Umbilical cord (tissue), 2 donors: ENCODE results near the gene SLC47A1. TPM values are rescaled to one million over a fixed set of nuclear protein-coding genes. Genes with fewer than 3 reads are reported as not detected.
"Not testable (repeated sequence)": the region's sequence is repeated elsewhere in the genome, so short reads cannot be mapped to it uniquely, and the experiment has no call there.

Experiments used
- DNase-seq: peaks from one replicate; pipeline ENCODE4 v3.0.0-alpha.2; 2015; ENCODE audit warnings: low spot score
- total RNA-seq: library from RNA; depleted of rRNA; stranded (reverse); fragments of >200 nt; gene quantifications from one replicate; pipeline ENCODE4 v1.2.3, GENCODE V29; 2014; ENCODE audit warnings: low replicate concordance; ENCODE audit not compliant: insufficient read depth

SLC47A1 gene
- total RNA-seq, 1 donor from 2014 or later: 0.48 TPM

- peak; percentile 79 for DNase-seq
Measured at GRCh38 chr17:19519388-19520291, 14.0 kb upstream of the SLC47A1 start.

DNA sequence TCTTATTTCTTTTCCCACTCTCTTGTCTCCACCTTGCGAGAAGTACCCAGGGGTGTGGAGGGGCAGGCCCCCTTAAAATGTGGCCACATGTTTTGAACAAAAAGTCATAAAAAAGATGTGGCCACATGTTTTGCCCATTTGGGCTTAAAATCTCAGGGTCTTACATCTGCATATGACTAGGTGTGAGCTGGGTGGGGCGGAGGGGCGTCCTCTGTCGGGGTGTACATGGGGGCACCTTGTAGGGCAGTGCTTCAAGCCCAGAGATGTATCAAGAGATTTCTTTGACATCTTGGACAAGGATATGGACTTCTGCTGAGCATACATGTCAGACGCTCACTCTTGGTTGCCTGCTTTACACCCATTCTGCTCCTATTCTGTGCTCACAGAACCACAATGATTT is 13.0 kb upstream of the SLC47A1 start:
- DNase-seq: no peak

DNA sequence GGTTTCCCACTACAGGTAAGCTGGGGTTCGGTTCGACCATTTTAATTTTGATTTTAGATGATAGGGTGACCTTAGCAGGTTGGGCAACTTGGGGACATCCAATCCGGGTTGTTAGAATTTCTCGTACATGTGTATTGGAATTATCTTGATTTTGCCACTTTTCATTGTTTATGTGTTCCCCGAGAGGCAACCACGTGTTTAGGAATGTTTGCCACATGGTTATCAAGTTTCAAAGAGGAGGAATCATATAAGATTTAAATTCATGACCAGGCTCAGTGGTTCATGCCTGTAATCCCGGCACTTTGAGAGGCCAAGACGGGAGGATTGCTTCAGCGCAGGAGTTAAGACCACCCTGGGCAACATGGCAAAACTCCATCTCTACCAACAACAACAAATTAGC is 10.0 kb upstream of the SLC47A1 start:
- no peak for DNase-seq

GRCh38 chr17:19526950-19527349 is 6.7 kb upstream of the SLC47A1 start:
- DNase-seq: not testable (repeated sequence)

- DNase-seq: no peak
Measured at GRCh38 chr17:19531780-19532501, 1.7 kb upstream of the SLC47A1 start.

GRCh38 chr17:19533036-19533717 is 477 bp upstream of the SLC47A1 start:
- no peak for DNase-seq

DNA sequence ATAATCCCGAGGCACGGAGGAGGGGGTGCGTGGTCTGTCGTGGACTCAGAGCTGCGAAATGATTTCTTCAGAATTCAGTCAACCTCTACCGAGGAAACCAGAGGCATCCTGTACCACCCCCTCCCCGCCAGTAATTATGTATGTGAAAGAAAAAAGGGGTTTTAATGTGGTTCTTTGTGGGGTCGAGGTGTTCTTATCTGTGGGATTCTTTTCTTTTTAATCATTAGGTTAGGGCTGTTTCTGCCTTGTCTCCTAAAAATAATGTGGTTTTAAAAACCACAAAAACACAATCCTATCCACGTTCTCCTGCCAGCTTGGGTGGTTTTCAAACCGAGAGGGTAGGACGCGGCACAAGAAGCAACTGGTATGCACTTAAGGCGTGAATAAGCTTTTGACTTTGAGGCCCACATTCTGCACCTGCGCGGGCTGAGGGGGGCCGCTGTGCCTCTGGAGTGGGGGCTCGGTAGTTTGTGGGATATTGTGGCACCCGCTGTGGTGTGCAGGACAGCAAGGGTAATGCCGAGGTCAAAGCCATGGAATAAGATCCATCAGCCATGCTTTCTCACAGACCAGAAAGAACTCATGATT is 1.0 kb downstream of the SLC47A1 start:
- no peak for DNase-seq

DNA sequence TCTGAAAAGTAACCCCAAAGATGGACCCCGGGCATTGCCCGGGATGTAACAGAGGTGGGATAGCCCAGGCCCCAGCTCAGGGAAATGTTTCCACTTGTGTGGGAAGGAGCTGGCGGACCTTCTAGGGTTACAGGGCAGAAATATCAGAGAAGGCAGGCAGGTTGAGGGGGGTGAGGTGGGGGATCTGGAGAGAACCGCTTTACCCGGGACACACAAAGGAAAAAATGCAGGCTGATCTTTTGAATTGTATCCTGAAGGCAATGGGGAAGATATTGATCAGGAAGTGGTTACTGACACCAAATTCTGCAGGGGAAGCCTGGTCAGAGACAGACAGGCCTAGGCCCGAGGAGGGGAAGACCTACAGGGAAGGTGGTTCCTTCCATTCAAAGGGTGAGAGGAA is 3.5 kb downstream of the SLC47A1 start:
- no peak for DNase-seq

- no peak for DNase-seq
Measured at GRCh38 chr17:19538095-19539039, 4.7 kb downstream of the SLC47A1 start.

DNA sequence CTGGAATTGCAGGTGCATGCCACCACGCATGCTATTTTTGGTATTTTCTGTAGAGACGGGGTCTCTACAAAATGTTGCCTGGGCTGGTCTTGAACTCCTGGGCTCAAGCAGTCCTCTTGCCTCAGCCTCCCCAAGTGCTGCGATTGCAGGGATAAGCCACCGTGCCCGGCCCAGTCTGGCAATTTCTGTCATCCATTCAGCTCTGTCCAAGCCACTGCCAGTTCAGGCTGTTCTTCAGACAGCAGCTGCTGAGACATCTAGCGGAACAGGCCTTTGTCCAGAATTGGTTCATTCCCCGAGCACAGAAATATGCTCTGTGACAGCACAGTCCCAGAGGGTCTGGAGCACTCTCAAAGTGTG is 5.4 kb downstream of the SLC47A1 start:
- DNase-seq: no peak

DNA sequence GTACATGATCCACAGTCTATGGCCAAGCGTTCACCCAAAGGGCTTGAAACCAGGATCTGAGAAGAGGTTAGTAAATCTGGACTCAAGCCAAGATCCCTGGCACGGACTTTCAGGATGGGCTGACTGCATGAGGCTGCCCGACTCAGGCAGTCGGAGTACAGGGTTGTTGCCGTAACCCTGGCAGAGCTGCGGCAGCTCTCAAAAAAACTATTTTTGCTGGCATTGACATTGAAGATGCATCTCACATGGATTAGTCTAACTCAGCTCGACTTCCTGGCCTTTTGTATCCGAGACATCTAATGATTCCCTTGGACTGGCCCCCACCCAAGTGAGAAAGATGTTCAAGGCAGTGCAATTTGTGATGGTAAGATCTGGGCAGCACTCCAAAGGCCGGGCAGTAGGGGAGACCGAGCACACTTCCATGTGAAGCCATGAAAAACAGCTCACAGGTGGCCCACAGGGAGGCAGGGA is 6.2 kb downstream of the SLC47A1 start:
- DNase-seq: no peak

- no peak for DNase-seq
Measured at GRCh38 chr17:19540706-19541370, 7.2 kb downstream of the SLC47A1 start.

DNA sequence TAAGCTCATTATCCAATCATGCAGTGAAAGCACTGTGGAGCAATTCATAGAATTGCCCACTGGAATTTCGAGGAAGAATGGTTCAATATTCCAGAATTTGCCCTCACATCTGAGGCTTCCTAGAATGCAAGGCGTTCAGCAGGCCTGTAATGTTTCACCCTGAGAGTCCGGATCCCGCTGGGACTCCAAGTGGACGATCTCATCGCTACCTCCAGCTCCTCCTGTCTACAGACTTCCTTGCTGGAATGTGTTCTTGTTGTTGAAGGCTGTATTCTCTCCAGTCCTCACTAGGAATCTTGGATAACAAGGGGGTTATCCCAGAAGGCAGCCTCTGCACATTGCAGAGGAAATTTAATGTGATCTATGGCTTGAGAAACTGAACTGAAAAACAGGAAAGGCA is 7.8 kb downstream of the SLC47A1 start:
- DNase-seq: no peak

DNA sequence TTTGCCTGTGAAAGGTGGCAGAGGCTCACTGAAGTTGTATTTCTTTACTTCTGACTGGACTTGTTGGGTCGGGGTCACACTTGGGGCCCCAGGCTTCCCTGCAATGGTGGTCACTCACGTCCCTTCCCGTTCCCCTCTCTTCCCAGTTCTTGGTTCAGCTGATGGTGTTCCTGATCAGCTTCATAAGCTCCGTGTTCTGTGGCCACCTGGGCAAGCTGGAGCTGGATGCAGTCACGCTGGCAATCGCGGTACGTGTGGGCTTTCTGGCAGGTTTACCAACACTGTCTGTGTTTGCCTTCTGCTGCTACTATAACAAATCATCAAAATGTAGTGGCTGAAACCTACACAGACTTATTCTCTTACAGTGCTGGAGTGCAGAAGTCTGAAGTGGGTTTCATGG is 8.6 kb downstream of the SLC47A1 start:
- no peak for DNase-seq

- no peak for DNase-seq
Measured at GRCh38 chr17:19544366-19544765, 10.7 kb downstream of the SLC47A1 start.

DNA sequence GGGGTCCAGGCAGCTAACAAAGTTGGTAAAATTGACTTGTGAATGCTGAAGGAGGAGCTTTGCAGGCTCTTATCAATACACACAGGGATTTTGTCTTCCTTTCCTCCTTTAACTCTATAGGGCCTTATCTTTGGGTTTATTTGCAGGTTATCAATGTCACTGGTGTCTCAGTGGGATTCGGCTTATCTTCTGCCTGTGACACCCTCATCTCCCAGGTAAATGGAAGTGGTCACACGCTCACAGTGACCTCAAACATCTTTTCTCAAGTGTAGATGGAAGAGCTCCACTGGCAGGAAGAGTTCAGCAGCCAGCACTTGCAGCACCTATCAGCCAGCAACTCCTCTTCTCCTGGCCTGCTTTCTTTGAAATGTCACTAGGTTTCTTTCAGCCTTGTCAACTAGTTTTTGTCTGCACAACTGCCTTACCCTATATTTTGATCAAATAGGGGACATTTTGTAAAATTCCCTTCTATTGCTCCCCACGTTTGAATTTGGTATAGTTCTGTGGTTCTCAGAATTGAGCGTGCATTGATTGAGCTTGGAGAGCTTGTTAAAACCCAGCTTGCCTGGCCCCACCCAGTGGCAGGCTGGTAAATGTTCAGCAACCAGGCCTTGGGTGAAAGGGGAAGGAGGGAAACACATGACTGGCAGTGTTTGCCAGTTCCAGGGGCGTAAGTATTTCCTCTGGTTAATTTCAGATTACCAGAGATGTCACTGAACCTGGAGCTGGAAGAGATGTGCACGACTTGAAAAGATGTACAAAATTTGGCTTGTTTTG is 12.8 kb downstream of the SLC47A1 start:
- DNase-seq: peak; percentile 37

DNA sequence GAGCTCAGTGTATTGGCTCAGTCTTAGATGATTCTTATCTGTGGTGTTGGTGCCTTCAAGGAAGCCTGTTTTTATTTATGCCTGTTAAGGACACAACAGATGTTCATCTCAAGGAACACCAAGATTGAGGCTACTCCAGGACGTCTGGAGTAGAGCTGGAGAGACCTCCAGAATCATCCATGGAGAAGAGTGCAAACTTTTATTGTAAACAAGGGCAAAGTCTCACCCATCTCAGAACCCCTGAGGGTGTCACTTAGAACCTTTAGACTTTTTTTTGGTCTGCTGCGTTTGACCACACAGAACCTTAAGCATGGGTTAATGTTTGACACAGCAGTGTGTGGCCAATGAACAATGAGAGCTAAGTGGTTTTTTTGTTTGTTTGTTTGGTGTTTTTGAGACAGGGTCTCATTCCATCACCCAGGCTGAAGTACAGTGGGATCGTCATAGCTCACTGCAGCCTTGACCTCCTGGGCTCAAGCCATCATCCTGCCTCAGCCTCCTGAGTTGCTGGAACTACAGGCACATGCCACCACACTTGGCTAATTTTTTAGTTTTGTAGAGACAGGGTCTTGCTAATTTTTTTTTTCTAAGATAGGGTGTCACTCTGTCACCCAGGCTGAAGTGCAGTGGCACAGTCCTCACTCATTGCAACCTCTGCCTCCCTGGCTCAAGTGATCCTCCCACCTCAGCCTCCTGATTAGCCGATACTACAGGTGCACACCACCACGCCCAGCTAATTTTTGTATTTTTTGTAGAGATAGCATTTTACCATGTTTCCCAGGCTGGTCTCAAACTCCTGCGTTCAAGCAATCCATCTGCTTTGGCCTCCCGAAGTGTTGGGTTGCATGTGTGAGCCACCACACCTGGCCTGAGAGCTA is 16.3 kb downstream of the SLC47A1 start:
- no peak for DNase-seq

DNA sequence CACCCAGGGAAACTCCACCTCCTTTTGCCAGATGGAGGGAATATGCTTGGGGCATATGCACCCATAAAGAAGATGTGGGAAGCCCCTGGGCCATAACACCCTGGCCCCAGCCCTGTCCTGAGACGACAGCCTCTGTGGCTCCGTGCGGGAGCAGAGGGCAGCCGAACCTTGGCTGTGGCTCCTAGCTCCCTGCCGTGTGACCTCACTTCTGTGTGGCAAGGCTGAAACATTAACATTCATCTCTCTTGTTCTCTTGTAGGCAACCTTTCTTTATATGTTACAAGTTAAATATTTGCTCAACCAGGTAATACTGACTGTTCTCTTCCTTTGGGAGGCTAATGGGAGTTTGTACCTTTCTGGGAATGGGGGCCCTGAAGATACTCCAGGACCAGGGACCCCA is 17.5 kb downstream of the SLC47A1 start:
- no peak for DNase-seq
